ENCODE results near the gene PALS2.

PALS2 gene

DNA sequence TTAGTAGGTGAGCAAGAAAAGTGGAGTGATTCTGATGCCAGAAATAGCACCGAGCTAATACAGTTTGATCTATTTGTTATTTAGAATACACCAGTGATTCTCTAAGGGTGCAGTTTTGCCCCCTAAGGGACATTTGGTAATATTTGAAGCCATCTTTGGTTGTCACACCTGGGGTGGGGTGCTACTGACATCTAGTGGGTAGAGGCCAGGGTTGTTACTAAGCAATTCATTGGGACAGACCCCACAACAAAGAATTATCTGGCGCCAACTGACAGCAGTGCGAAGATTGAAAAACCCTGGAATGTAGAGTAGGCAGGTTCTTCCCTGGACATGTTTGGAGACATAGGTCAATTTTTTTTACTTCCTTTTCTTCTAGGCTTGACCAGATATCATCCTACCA is 14.6 kb downstream of the PALS2 start:
- no peak for DNase-seq (ENCODE audit: low spot score)

- DNase-seq (ENCODE audit: low spot score) = no peak
Observed at GRCh38 chr7:24591152-24591551, 17.9 kb downstream of the PALS2 start.

GRCh38 chr7:24595671-24596418 is 22.6 kb downstream of the PALS2 start:
- no peak for DNase-seq (ENCODE audit: low spot score)

GRCh38 chr7:24597014-24597413 is 23.8 kb downstream of the PALS2 start:
- DNase-seq (ENCODE audit: low spot score) = no peak

- DNase-seq (ENCODE audit: low spot score) = no peak
Observed at GRCh38 chr7:24601600-24601999, 28.3 kb downstream of the PALS2 start.

DNA sequence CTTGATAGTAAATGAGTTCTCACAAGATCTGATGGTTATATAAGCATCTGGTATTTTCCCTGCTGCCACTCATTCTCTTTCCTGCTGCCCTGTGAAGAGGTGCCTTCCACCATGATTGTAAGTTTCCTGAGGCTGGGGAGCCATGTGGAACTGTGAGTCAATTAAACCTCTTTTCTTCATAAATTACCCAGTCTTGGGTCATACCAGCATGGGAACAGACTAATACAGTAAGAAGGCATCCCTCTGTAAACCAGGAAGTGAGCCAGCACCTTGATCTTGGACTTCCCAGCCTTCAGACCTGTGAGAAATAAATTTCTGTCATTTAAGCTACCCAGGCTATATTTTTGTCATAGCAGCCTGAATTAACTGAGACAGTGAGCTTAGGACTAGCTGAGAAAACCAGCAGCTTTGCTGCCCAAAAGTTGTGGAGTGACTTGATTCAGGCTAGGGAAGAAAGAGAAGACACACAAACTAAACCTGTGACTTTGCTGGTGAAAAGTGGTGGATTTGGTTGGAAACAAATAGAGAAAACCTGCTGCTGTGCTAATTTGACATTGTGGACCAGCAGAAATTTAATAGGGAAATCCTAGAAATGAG is 29.7 kb downstream of the PALS2 start:
- no peak for DNase-seq (ENCODE audit: low spot score)

DNA sequence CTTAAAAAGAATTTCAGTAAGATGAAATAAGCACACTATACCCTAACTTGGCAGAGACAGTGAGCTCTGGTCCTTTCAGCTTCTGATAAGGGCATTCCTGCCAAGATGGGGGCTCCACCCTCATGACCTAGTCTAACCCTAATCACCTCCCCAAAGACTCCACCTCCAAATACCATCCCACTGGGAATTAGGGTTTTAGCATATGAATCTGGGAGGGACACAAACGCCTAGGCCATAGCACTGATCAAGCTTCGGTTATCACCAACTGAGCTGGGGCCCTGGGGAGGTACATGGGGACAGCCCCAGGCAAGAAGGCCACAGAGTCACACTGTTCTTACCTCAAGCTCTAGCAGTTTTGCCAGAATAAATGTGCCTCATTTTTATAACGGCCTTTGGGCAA is 31.4 kb downstream of the PALS2 start:
- DNase-seq (ENCODE audit: low spot score) = no peak

DNA sequence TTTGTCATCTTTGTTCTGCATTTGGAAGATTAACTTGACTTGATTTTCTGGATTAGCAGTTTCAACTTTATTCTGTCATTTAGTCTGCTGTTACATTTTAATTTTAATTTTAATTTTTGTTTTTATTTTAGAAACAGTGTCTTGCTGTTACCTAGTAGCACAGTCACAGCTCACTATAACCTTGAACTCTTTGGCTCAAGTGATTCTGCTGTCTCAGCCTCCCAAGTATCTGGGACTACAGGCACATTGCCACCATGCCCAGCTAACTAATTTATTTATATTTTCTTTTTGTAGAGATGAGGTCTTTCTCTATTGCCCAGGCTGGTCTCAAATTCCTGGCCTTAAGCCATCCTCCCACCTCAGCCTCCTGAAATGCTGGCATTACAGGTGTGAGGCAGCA is 35.3 kb downstream of the PALS2 start:
- no peak for DNase-seq (ENCODE audit: low spot score)

DNA sequence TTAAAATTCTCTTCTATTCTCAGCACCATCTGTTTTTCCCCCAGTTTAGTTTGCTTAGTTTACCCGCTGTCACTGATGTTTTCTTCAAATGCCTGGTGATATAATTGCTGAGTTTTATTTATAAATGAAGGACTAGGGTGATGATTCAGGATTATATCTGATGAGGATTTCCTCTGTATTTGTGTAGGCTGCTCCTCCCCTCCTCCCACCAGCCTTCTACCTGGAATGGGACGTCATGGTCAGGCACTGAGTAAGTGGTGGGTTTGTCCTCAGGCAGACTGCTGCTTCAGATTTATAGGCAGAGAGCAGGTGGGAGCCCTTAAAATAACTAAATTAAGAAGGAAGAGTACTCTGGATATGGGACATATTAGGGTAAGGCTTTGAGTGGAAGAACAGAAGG is 35.8 kb downstream of the PALS2 start:
- DNase-seq (ENCODE audit: low spot score) = no peak

GRCh38 chr7:24609570-24609969 is 36.3 kb downstream of the PALS2 start:
- DNase-seq (ENCODE audit: low spot score) = no peak

- no peak for DNase-seq (ENCODE audit: low spot score)
Observed at GRCh38 chr7:24611130-24611529, 37.9 kb downstream of the PALS2 start.

GRCh38 chr7:24617957-24618616 is 44.8 kb downstream of the PALS2 start:
- DNase-seq (ENCODE audit: low spot score) = no peak

DNA sequence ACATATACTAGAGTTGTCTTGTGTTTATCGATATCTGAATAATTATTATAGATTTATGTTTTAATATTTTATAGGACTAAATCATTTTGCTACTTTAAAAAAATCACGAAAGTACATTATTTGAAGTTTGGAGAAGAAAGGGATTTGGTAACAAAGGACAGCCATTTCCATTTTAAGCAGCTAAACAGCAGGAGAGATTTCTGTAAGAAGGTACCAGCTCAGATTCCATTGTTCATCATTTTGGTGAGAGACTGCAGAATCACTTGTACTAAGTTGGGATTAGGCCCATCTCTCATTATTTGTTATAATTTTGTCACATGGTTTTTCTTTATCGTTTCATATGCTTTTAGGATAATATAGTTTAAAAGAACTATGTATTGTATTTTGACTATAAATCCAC is 46.7 kb downstream of the PALS2 start:
- no peak for DNase-seq (ENCODE audit: low spot score)

GRCh38 chr7:24622646-24623182 is 49.5 kb downstream of the PALS2 start:
- no peak for DNase-seq (ENCODE audit: low spot score)
